Thoracic aorta (tissue), 2 donors: ENCODE measurements around the gene SUFU. TPM values are rescaled to one million over a fixed set of nuclear protein-coding genes. Genes with fewer than 3 reads are reported as not detected.

ENCODE experiments used
- ATAC-seq: fragments of 150-250 bp; one replicate; pipeline ENCODE4 v1.8.0; 2017; ENCODE audit warnings: low read depth; ENCODE audit not compliant: insufficient number of reproducible peaks, low FRiP score
- DNase-seq: peaks from one replicate; pipeline ENCODE4 v3.0.0-alpha.2; 2020; ENCODE audit warnings: low spot score
- H3K27ac ChIP-seq, 2 donors: fragments of 200-600 bp; sonication (generic); 1 replicate in 1 of 2; 2 replicates in 1 of 2; pipeline ENCODE4 v1.5.1; 2016; ENCODE audit warnings: mild to moderate bottlenecking in 2 of 2, moderate library complexity in 2 of 2
- H3K27me3 ChIP-seq: fragments of 200-600 bp; sonication (generic); replicated peaks from 2 replicates; pipeline ENCODE4 v1.6.0; 2016; ENCODE audit warnings: mild to moderate bottlenecking; ENCODE audit not compliant: insufficient read depth
- H3K36me3 ChIP-seq: fragments of 200-600 bp; sonication (generic); one replicate; pipeline ENCODE4 v1.5.1; 2016
- H3K4me1 ChIP-seq, 2 donors: fragments of 200-600 bp; sonication (generic); 1 replicate in 1 of 2; 2 replicates in 1 of 2; pipeline versions ENCODE4 v1.5.1 to v1.6.0; 2016; ENCODE audit warnings: low read depth in 2 of 2, mild to moderate bottlenecking in 1 of 2; ENCODE audit not compliant: control insufficient read depth in 1 of 2
- H3K4me3 ChIP-seq: fragments of 200-600 bp; sonication (generic); 2 replicates; pipeline ENCODE4 v1.5.1; 2016; ENCODE audit warnings: mild to moderate bottlenecking
- H3K9me3 ChIP-seq: fragments of 200-600 bp; sonication (generic); 2 replicates; pipeline ENCODE4 v1.5.1; 2016
- total RNA-seq, 2 donors: library from RNA; depleted of rRNA; stranded (reverse); fragments of >200 nt; gene quantifications; one replicate each; pipeline versions ENCODE4 v1.1.0 to v1.2.3, GENCODE V29; 2016
- TF ChIP-seq, protein P1 (sequence below): fragments of 200-600 bp; sonication (generic); IDR thresholded peaks from one replicate; pipeline ENCODE4 v1.5.1; 2019; ENCODE audit warnings: antibody characterized with exemption

SUFU gene
- total RNA-seq, 2 donors from 2014 or later = 4.6 to 7.6 TPM

DNA sequence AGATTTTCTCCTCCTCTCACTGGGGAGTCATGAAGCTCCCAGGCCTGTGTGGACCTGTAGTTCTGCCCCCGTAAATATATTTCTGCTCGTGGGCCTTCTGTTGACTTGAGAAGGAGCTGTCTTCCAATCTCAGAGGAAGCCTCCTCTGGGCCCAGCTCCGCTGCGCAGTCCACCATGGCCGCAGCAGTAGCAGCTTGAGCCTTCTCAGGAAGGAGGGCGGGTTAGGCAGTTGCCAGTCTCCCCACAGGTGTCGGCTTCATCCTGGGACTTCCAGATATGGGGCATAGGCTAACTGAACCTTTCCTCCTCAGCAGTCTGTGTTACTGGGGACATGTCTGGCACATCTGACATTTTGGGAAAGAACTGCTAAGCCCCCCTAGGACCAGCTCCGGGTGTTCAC, 77.6 kb downstream of the SUFU start:
- ATAC-seq (no peak), DNase-seq (no peak)
- Histone ChIP-seq H3K27ac (no peak overlapping the region), H3K4me3 (no peak overlapping the region), H3K9me3 (no peaks in the 10 kb centered on the region), H3K27me3 (no peaks in the 10 kb centered on the region), H3K36me3 (no peaks in the 10 kb centered on the region), H3K4me1 (no peaks in the 10 kb centered on the region)
- TF ChIP-seq, protein P1, sequence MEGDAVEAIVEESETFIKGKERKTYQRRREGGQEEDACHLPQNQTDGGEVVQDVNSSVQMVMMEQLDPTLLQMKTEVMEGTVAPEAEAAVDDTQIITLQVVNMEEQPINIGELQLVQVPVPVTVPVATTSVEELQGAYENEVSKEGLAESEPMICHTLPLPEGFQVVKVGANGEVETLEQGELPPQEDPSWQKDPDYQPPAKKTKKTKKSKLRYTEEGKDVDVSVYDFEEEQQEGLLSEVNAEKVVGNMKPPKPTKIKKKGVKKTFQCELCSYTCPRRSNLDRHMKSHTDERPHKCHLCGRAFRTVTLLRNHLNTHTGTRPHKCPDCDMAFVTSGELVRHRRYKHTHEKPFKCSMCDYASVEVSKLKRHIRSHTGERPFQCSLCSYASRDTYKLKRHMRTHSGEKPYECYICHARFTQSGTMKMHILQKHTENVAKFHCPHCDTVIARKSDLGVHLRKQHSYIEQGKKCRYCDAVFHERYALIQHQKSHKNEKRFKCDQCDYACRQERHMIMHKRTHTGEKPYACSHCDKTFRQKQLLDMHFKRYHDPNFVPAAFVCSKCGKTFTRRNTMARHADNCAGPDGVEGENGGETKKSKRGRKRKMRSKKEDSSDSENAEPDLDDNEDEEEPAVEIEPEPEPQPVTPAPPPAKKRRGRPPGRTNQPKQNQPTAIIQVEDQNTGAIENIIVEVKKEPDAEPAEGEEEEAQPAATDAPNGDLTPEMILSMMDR = no peak

DNA sequence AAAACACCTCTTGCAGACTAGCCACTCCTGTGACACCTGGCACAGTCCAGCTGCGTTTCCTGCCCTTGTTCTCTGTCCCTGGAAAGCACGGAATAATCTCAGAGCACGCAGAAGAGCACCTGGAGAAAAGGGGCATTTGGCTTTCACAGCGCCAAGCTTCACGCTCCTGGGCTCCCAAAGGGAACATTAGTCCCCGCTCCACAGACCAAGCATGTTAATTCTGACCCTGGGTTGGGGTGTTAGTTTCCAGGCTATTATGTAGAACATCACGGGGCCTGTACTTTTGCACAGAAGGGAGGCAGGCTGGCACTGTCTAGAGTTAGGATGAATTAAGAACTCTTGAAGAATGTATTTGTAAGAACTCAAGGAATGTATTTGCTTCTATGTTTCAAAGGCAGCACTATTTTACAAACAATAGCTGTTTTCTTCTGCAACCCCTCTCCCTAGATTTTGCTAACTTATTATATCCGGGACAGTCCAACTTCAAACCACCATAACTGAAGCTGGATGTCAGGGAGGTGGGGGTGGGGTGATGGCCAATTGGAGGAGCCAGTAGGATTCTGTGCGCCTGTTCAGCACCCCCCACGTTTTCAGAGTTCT, 78.3 kb downstream of the SUFU start:
- DNase-seq (no peak), ATAC-seq (no peak)
- TF ChIP-seq, protein P1 = no peak
- no peaks in the 10 kb centered on the region for H3K36me3 ChIP-seq
- H3K4me3 ChIP-seq = no peak overlapping the region
- H3K4me1 ChIP-seq = no peaks in the 10 kb centered on the region
- no peaks in the 10 kb centered on the region for H3K9me3 ChIP-seq
- H3K27me3 ChIP-seq = no peaks in the 10 kb centered on the region
- H3K27ac ChIP-seq = no peak overlapping the region

DNA sequence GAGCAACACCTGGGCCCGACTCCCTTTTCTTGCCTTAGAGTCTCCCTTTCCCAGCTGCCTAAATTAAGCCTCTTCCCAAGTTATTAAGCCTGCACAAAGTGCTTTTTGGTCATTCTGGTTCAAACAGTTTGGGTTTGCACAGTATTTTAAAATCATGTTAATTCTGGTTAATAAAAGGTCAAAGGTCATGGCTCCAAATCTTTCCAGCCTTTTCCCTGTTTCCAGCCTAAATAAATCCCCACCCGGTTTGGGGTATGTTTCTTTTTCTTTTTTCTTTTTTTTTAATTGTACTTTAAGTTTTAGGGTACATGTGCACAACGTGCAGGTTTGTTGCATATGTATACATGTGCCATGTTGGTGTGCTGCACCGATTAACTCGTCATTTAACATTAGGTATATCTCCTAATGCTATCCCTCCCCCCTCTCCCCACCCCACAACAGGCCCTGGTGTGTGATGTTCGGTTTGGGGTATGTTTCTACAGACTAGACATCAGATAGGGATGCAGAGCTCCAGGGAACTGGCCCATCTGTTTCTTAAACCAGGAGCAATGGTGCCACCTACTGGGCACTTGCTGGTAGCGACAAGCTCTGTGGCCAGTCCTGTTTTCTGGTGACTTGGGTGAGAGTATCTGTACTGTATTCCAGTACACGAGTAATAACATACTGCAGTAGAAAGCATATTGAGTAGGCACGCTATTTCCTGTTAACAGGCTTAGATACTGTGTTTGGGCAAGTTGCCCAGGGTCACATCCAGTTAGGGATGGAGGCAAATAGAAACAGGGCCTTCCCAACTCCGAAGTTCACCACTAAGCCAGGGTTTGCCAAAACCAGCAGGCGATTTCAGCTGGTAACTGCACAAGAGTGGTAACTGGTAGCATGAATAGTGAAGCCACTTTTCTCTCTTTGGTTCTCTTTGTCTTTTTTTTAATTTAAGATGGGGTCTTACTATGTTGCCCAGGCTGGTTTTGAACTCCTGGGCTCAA, 80.0 kb downstream of the SUFU start:
- ATAC-seq (no peak), DNase-seq (peak; percentile 57)
- Histone ChIP-seq H3K27ac (no peak overlapping the region), H3K36me3 (no peaks in the 10 kb centered on the region), H3K27me3 (no peaks in the 10 kb centered on the region), H3K4me1 (no peaks in the 10 kb centered on the region), H3K4me3 (no peak overlapping the region), H3K9me3 (no peaks in the 10 kb centered on the region)
- TF ChIP-seq, protein P1 = peak; percentile 89

DNA sequence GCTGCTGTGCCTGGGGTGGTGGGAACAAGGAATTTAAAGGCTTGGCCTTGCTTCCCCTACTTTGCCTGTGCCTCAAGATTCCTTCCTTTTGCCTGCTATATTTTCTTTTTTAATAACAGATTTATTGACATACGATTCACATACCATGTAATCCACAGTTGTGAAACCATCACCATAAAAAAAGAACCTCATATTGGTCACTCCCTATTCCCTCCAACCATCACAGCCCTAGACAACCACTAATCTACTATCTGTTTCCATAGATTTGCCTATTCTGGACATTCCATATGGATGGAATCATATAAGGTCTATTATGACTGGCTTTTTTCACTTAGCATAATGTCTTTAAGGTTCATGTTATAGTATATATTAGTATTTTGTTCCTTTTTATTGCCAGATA, 81.3 kb downstream of the SUFU start:
- no peak for DNase-seq
- Histone ChIP-seq H3K4me1 (no peaks in the 10 kb centered on the region), H3K9me3 (no peaks in the 10 kb centered on the region), H3K27ac (no peak overlapping the region), H3K27me3 (no peaks in the 10 kb centered on the region), H3K4me3 (no peak overlapping the region), H3K36me3 (no peaks in the 10 kb centered on the region)
- ATAC-seq = no peak
- TF ChIP-seq, protein P1 = no peak

DNA sequence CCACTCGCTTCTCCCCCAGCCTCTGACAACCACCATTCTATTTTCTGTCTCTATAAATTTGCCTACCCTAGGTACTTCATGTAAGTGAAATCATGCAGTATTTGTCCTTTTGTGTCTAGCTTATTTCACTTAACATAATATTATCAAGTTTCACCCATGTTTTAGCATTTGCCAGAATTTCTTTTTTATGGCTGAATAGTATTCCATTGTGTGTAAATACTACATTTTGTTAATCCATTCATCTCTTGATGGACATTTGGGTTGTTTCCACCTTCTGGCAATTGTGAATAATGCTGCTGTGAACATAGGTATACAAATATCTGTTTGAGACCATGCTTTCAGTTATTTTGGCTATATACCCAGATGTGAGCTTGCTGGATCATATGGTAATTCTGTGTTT, 83.1 kb downstream of the SUFU start:
- no peaks in the 10 kb centered on the region for H3K36me3 ChIP-seq
- no peaks in the 10 kb centered on the region for H3K4me1 ChIP-seq
- DNase-seq = no peak
- H3K27me3 ChIP-seq = no peaks in the 10 kb centered on the region
- no peak overlapping the region for H3K4me3 ChIP-seq
- TF ChIP-seq, protein P1 = no peak
- H3K27ac ChIP-seq = no peak overlapping the region
- H3K9me3 ChIP-seq = no peaks in the 10 kb centered on the region
- ATAC-seq = no peak
